GM21529 (cell line): ENCODE measurements around the gene HOXA10.

Experiments
- ATAC-seq: cut with Tn5 transposase; IDR thresholded peaks from one replicate; pipeline ENCODE4 v1.9.1; 2021; ENCODE audit not compliant: unreplicated experiment

Gene HOXA10

DNA sequence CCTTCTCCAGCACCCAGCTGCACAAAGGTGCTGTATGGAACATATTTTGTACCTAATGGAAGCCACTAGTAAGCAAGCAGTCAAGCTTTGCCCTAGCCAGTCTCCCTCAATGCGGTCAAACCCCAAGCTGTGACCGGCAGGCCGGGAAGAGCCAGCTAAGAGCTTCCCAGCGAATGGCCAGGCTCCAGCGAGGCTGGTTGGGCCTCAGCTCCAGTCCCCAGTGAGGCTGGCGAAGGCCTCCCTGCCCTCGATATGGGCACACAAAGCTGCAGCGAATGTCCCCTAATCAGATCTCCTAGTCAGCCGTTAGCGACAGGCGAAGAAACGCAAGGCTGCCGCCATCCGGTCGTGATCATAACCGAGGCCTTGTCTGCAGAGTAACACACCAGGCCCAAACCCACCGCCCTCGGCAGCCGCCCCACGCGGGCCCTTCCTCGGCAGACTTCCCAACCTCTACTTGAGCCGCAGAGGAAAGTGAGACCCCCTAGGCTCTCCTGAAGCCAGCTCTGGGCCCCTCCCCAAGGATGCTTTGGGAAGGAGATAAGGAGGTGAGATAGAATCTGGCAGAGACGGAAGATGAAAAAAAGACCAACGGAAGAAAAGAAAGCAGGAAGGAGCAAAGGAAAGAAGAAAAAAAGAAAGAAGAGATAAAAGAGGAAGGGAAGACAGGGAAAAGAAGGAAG, 5.7 kb downstream of the HOXA10 start:
- ATAC-seq, result no peak

- no peak for ATAC-seq
These were observed 6.2 kb downstream of the HOXA10 start for GRCh38 chr7:27167916-27168264.

- ATAC-seq, result no peak
These were observed 7.3 kb downstream of the HOXA10 start for GRCh38 chr7:27166531-27167505.

GRCh38 chr7:27165996-27166530, 8.1 kb downstream of the HOXA10 start:
- no peak for ATAC-seq

- no peak for ATAC-seq
These were observed 8.8 kb downstream of the HOXA10 start, which contains the start of gene HOXA9 for GRCh38 chr7:27165089-27165995. Gene HOXA9, minus strand, starts transcription at chr7:27165537. Its CDS starts 80 bp downstream, at chr7:27165457.

DNA sequence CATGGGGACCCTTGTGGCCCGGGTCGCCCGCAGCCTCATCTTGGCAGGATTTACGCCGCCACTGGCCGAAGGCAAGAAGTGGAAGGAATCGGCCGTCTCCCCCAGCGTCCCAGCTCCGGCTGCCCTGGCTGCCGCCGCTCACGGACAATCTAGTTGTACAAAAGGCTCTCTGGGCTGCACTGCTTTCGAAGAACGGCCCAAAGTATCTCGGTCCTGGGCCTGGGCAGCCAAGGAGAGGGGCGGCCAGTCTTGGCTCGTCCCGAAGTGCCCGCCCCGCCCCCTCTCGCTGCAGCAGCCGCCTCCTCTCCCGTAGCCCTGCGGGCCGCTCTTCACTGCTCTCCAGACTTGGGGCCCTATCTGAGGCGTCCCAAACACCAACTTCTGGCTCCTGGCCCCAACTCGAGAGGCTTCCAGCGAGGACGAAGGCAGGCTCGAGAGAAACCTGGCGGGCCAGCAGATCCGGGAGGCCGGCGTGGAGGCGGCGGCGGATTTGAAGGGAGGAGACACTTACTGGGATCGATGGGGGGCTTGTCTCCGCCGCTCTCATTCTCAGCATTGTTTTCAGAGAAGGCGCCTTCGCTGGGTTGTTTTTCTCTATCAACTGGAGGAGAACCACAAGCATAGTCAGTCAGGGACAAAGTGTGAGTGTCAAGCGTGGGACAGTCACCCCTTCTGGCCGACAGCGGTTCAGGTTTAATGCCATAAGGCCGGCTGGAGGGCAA, 9.6 kb downstream of the HOXA10 start:
- ATAC-seq, result no peak

DNA sequence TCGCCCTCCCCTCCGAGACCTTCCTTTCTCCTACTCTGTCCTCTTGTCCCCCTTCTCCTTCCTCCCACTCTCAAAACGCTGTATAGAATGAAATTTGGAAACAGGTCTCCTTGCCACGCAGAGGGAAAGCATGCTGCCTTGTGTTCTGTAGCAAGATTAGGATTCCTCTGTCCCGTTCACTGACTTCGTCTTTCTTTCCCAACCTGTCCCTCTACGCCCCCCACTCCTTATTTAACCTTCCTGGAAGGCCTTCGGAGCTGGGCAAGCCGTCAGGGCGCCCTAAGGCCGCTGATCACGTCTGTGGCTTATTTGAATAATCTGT, 10.1 kb downstream of the HOXA10 start:
- no peak for ATAC-seq

- ATAC-seq, result no peak
These were observed 10.7 kb downstream of the HOXA10 start for GRCh38 chr7:27163288-27164044.

GRCh38 chr7:27162561-27163287, 11.4 kb downstream of the HOXA10 start:
- no peak for ATAC-seq

DNA sequence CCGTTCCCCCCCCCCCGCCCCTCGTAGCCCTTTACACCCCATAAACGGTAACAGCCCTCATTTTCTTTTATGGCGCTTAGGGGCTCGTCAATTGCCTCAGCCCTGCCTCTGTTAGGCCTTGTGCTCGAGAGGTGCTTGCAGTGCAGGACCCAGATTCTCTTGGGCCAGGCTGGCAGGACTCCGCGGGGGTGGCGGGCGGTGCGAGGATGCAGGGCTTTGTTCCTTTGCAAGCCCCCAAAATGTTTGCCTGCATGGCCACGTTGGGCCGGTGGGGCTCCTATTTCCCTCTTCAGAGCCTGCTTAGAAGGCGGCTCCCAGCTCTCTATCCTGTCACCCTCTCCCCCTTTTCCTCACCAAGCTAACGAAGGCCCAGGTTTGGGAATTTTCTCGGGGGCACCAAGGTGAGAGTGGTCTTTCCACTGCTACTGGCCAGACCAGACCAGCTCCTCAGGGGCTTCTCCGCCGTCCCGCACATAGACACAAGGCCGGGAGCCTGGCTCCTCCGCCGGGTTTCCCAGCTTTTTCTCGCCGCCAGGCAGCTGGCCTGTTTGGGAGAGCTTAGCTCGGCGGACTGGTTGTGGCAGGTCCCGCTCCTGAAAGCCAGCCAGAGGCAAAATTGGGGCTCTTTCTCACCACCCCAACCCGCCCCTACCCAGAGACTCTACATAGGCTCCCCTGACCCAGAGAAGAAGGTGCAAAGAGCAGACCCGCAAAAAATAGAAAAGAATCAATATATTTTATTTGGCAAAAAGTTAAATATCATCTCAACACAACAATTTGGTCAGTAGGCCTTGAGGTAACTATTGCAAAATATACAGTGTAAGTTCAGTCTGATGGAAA, 12.2 kb downstream of the HOXA10 start:
- ATAC-seq, result no peak

GRCh38 chr7:27161214-27161720, 12.9 kb downstream of the HOXA10 start:
- ATAC-seq, result no peak

DNA sequence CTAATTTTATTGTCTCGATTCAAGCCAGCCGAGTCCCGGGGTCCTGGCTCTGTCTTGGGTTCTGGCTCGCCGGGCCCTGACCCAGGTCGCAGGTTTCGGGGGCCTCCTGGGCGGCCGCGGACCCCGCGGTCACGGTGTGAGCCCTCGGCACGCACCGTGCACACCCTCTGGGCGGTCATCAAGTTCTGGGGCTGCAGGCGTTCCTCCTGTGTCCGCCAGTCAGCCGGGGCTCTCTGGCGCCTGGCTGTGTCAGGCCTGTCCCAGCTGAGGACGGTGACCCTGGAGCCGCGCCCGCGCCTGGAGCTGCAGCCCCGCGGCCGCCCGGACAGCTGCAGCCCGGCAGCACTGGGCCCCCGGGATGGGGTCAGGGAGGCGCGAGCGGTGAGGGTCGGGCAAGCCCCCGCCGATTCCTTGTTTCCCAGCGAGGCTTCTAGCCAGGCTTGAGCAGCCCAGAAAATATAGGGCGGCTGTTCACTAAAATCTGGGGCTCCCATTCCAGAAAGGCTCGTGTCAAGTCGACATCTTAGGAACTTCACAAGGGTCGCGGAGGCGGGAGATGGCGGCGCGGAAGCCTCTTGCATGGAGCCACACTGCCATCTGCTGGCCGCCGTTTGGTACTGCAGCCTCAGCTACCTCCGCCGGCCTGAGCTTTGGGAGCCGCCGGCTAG, 13.4 kb downstream of the HOXA10 start:
- ATAC-seq, result peak; percentile 74

DNA sequence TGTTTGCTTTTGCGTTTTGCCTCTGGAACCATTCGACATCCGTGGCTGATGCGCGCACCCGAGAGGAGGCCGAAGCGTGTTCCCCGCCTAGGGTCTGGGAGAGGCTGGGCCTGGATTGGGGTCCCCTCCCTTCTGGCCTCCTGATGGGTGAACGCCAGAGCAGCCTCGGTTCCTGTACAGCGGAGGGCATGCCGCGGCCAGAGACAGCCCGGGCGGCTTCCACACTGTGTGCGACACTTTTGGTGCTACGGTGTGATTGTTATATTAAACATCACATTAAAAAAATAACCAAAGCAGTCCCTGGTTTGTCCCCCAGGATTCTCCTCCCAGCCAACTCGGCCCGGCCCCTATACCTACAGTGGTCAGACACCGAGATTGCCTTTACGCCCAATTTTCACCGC, 14.0 kb downstream of the HOXA10 start:
- no peak for ATAC-seq

- no peak for ATAC-seq
These were observed 14.6 kb downstream of the HOXA10 start for GRCh38 chr7:27159266-27160144.

GRCh38 chr7:27158436-27159265, 15.5 kb downstream of the HOXA10 start:
- ATAC-seq, result no peak
